ENCODE data around the gene TOMM34. TPM values are rescaled to one million over a fixed set of nuclear protein-coding genes. Genes with fewer than 3 reads are reported as not detected.
A peak's percentile ranks its signal among the peaks of the same experiment; 100 is the strongest.

Gene TOMM34
- total and polyA plus RNA-seq, 9 of the 15 experiments (the other 6 are each of a cell fraction or from before 2014, with no cell fraction given): 18.1 to 69.4 (median 41.7) TPM

- peaks cover 2% of the 10 kb centered on the region; the same call in 2 of the 3 replicates for H3K36me3 ChIP-seq (ENCODE audit: control insufficient read depth, insufficient read depth, low read length)
- ATAC-seq: no peak
- peaks cover 47% of the 10 kb centered on the region for H3K79me2 ChIP-seq (ENCODE audit: control insufficient read depth, insufficient read depth, low read length)
- no peak overlapping the region for H3K4me3 ChIP-seq
- peak overlapping the region; percentile 85 for H2AFZ ChIP-seq (ENCODE audit: low read depth, low read length)
- H3K9me3 ChIP-seq (replicated peaks; ENCODE audit: control insufficient read depth, insufficient read depth, low read depth, low read length): no peaks in the 10 kb centered on the region
- peaks cover 7% of the 10 kb centered on the region; the same call in 1 of the 2 replicates for H4K20me1 ChIP-seq (replicated peaks; ENCODE audit: control insufficient read depth, insufficient read depth, low read length)
- H3K27ac ChIP-seq (ENCODE audit: extremely low read depth, low read depth, low read length): peak overlapping the region; percentile 68; the same call in 2 of the 3 replicates
- ChIA-PET POLR2A (interaction anchor here (0.7 to 1.4 kb wide), 4 partner anchors 12 to 1687 kb away, joined by 3 to 10 read pairs (median 3); no protein-coding TSS in a partner anchor), CTCF (ENCODE audit: low intra/inter-chr PET ratio) (no interaction called here)
- WGBS (ENCODE audit: insufficient coverage, low coverage, missing lambda C conversion rate): 63% methylated on average over 4 of the region's 4 CpGs
- DNase-seq (ENCODE audit: extremely low read depth in 1 of 4, low spot score in 3 of 4): no peak
- no TSS peak for BruUV-seq (replicated peaks)
- H3K4me1 ChIP-seq (replicated peaks in 1 of 2; ENCODE audit: control insufficient read depth in 2 of 2, insufficient read depth in 2 of 2, low read length in 2 of 2): peaks cover 31 to 55% of the 10 kb centered on the region in 2 experiments
- no peaks in the 10 kb centered on the region for H3K9me1 ChIP-seq (ENCODE audit: control insufficient read depth, insufficient read depth, low read length)
- H3K27me3 ChIP-seq (ENCODE audit: control insufficient read depth in 2 of 2, insufficient read depth in 2 of 2, low read length in 2 of 2): no peaks in the 10 kb centered on the region
- FAIRE-seq: no peak
- no peak overlapping the region for H3K4me2 ChIP-seq (ENCODE audit: insufficient read depth, low read length)
- intact Hi-C loops (cut with micrococcal nuclease) (no loop called here), in situ Hi-C loops (cut with MboI) (no loop called here)
- H3K9ac ChIP-seq (ENCODE audit: insufficient read depth in 1 of 2, low read depth in 2 of 2, low read length in 2 of 2): no peak overlapping the region; a peak in 1 of 4 replicates
- TF ChIP-seq RBM25 (IDR thresholded peaks at IDR 0.05; ENCODE audit: low read depth, low read length, severe bottlenecking) (no peak), THRB (CRISPR knock-in tag; conservative IDR thresholded peaks at IDR 0.05) (no peak), RBM15 (IDR thresholded peaks at IDR 0.05; ENCODE audit: insufficient read depth, low read length) (no peak), ZNF507 (tag; conservative IDR thresholded peaks at IDR 0.05) (no peak), MEIS2 (IDR thresholded peaks at IDR 0.05; ENCODE audit: partially characterized antibody) (peak; percentile 64), NFE2 (IDR thresholded peaks at IDR 0.05; ENCODE audit: low read depth) (no peak), FIP1L1 (IDR thresholded peaks at IDR 0.05; ENCODE audit: low read depth, low read length, poor library complexity, severe bottlenecking) (no peak), SP2 (IDR thresholded peaks at IDR 0.05; ENCODE audit: extremely low read depth, low read depth, low read length, poor library complexity, severe bottlenecking) (no peak), ZNF175 (CRISPR knock-in tag; IDR thresholded peaks at IDR 0.05; ENCODE audit: low read depth) (no peak), PBX2 (CRISPR knock-in tag; IDR thresholded peaks at IDR 0.05; ENCODE audit: low read depth) (no peak), PBX2 (tag; conservative IDR thresholded peaks at IDR 0.05; ENCODE audit: low read depth) (peak; percentile 30; the same call in 1 of the 2 replicates), KDM2B (CRISPR knock-in tag; IDR thresholded peaks at IDR 0.05) (no peak), E2F1 (CRISPR knock-in tag; IDR thresholded peaks at IDR 0.05) (no peak), GTF2B (IDR thresholded peaks at IDR 0.05; ENCODE audit: extremely low read depth, insufficient read length) (no peak)
Observed at GRCh38 chr20:44963325-44964215, 3.4 kb upstream of the TOMM34 start.
